RPMI7951 (cell line): ENCODE data around the gene TOR1B. TPM values are rescaled to one million over a fixed set of nuclear protein-coding genes. Genes with fewer than 3 reads are reported as not detected.

Experiments
- DNase-seq: peaks from one replicate; pipeline ENCODE4 v3.0.0-alpha.2; 2012; ENCODE audit warnings: low read depth
- total RNA-seq: library from RNA; depleted of rRNA; stranded (reverse); fragments of >200 nt; shearing (Covaris generic); gene quantifications from 2 replicates; pipeline ENCODE4 v1.2.3, GENCODE V29; 2014; rRNA removed

TOR1B gene
- total RNA-seq, 1 experiment from 2014 or later = 33.2 TPM

DNA sequence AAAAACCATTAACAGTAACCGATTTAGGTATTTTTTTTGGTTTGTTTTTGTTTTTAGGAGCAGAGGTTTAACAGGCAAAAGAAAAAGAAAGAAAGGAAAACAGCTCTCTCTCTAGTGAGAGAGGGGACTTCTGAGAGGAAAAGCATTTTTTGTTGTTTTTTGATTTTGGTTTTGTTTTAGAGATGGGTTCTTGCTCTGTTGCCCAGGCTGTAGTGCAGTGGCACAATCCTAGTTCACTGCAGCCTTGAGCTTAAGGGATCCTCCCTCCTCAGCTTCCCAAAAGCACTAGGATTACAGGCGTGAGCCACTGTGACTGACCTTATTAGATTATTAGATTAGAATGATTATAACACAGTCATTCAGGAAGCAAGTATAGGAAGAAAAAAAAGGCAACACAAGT lies 42.4 kb downstream of the TOR1B start:
- DNase-seq = no peak

DNA sequence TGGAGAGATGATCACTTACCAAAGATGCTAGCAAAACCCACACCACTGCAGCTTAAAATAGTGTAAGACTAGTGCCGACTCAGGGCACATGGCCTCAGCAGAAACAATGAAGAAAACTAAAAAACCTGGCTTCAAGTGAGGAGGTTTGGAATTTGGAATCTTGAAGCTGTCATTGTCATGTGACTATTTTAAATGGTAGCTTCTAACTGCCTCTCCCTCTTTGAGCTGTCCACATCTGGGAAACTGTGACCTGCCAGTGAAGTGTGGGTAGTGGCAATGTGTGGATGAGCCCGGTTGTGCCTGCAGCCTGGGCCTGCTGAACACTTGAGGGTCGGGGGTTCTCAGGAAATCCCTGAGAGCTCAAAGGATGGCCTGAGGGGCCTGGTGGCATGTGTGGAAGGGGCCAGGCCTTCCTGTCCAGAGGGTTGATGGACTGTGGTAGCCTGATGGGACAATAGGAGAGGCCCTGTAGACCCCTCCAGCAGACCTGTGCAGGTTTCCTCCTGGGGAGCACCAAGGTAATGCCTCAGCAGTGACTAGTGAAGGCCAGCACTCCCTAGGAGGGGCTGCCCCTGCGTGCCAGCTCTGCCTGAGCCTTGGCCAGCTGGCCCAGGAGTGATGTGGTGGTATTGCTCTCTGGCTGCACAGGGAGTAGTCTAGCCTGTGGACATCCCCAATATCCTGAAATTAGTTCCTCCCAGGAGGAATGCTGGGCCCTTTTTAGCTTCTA lies 45.9 kb downstream of the TOR1B start:
- no peak for DNase-seq

DNA sequence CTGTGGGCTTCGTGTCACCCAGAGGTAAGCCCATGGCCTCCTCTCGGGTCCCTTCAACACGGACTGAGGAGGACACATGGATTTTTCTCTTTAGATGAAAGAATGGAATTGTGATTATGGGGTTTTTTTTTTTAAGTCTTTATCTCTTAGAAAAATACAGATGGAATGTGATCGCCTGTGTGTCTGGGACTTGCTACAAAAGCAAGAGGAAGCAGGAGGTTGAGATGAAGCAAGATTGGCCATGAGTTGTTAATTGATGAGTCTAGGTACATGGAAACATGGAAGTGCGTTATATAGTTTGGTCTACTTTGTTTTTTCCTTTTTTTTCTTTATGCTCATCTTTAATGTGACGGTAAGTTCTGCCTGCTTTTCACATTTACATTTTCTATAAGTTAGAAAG lies 46.9 kb downstream of the TOR1B start:
- DNase-seq = no peak

DNA sequence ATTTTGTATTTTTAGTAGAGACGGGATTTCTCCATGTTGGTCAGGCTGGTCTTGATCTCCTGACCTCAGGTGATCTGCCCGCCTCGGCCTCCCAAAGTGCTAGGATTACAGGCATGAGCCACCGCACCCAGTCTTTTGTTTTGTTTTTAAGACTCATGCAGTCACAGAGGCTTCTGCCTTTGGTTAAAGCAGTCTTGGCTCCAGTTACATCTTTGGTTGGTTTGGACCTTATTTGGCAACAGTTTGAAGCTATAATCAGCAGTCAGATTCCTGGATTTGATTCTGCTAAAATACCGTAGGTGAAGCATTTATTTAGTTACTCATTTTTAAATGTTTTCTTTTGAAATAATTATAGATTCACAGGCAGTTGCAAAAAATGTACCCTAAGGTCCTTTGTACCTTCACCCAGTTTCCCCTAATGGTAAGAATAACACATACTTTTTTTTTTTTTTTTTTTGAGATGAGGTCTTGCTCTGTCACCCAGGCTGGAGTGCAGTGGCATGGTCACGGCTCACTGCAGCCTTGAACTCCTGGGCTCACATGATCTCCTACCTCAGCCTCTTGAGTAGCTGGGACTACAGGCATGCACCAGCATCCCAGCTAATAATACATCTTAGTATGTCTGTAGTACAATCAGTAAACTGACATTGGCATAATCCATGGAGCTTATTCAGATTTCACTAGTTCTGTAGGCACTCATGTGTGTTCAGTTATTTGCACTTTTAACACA lies 48.0 kb downstream of the TOR1B start:
- DNase-seq = no peak

DNA sequence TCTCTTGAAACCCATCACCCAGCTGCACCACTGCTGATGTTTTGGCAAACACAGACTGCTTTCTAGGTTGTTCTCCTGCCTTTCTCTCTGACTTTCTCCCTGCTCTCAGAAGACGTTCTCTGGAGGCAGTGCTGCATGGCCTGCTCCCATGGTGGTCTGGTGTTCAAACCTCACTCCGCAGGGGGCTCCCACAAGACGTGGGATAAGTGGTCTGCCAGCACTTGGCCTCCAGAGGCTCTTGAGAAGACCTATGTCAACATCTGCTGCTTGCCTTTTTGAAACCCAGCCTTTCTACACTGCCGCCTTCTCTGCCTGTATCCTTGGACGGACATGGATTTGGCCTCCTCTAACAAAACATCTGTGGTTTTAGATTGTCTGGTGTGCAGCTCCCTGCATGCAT lies 48.8 kb downstream of the TOR1B start:
- no peak for DNase-seq

DNA sequence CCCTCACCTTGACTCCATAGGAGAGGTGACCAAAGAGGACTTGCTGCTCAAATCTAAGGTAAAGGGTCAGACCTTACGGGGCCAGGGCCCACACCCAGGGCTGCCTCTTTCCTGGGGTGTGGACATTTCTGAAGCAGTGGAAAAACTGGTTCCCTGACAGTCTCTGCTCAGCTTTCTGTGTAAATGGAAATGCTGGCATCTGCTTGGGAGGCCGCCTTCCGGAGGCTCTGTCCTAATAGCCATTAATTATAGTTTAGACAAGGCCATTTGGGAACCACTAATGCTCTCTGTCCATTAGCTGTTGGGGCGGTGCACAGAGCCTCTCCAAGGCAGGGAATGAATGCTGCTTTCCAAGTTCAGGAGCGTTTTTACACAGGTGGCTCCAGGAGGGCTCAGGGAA lies 49.6 kb downstream of the TOR1B start:
- no peak for DNase-seq

DNA sequence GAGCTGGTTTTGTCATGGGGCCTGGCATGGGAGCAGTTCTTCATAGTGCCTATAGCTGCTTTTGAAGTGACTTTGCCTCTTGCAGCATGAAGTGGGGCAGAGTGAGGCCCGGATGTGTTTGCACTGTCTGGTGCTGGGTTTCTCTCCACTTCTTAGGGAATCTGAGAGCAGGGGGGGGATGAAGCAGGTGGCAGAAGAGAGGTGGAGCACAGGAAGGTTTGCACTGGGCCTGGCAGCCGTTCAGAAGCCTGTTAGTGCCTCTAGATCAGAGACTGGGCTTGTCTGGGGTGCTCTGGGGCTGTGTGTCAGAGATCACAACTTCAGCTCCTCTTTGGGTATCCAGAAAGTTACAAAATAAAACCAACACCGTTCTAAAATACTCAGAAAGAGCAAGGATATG lies 50.6 kb downstream of the TOR1B start:
- no peak for DNase-seq

DNA sequence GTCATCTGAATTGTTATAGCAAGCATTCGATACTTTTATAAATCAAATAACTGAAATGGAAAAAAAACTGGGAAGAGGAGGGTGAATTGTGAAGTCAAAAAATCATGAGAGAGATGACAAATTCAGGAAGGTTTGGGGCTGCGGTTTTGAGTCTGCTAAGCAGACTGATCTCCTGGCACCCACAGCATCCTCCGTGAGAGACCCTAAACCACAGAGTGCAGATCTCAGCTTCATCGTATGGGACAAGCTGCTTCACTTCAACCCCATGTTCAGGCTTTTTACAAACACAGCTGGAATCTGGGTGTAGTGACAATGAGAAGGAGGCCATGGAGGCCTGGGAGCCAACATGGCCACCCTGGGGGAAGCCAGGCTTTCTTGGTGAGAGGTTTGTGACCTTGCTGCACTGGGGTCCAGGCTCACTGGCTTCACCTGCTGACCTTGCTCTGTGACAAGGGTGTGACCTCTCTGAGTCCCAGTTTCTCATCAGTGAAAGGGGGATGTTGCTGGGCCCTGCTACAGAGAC lies 51.7 kb downstream of the TOR1B start:
- no peak for DNase-seq

DNA sequence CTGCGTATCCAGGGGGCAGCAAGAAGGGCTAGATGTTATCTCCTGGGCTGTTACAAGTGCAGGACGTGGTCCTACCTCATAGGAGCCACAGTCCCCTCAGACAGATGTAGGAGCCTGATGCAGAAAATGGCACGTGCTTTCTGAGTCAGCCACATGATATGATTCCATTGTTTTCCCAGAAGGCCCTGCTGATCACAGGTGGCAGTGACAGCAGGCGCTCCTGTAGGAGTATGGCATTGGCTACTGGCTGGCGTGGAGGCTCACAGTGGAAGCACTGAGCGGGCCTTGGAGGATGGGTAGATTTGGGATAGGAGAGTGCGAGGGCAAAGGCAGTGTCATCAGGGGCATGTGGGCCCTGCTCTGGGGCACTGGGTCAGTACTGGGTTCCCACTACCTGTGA lies 54.2 kb downstream of the TOR1B start:
- DNase-seq = no peak

DNA sequence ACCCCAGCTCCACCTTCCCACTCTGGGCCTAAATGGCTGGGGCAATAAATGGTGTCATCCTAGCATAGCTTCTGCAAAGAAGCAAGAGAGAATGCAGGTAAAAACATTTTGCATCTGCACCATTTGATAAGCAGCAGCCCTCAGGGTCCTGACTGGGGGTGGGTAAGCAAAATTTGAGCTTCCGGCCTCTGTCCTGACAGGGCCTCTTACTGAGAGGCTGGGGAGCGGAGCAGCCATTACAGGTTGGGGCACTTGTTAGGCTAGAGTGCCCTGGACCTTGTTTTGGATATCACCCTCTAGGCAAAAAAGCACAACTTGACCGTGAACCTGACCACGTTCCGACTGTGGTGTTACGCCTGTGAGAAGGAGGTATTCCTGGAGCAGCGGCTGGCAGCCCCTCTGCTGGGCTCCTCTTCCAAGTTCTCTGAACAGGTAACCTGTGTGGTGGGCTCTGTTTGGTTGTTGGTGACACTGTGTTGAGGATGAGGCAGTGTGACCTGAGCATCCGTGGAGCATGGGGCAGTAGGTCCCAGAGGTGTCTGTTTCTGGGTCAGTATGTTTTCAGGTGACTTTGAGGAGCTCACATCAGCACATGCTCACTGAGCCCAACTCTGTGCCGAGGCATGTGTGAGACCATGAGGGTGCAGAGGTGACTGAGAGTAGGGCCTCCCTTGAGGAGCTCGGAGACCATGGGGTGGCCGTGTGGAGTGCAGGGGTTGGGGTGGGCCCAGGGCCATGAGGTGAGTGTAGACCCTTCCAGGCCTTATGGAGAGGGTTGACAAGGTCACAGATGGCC lies 55.4 kb downstream of the TOR1B start:
- no peak for DNase-seq

Other genes with a start within 250 kb of the TOR1B start
- not detected in 2 replicates for gene C9orf50, start 182.1 kb upstream of the TOR1B start, total RNA-seq
- 39.2 and 40.6 TPM in 2 replicates for gene NTMT1, start 177.0 kb upstream of the TOR1B start, total RNA-seq
- gene ASB6, start 161.0 kb upstream of the TOR1B start, total RNA-seq = 10.3 and 12.2 TPM in 2 replicates
- not detected in 2 replicates for gene PRRX2, start 137.5 kb upstream of the TOR1B start, total RNA-seq
- 0.59 and 0.96 TPM in 2 replicates for gene PTGES, start 50.1 kb upstream of the TOR1B start, total RNA-seq
- 34.0 and 35.9 TPM in 2 replicates for gene TOR1A, start 21.0 kb downstream of the TOR1B start, total RNA-seq
- 44.1 and 50.6 TPM in 2 replicates for gene C9orf78, start 32.1 kb downstream of the TOR1B start, total RNA-seq
- gene USP20, start 32.3 kb downstream of the TOR1B start, total RNA-seq = 7.3 and 9.1 TPM in 2 replicates
- gene FNBP1, start 240.0 kb downstream of the TOR1B start, total RNA-seq = 12.7 and 20.1 TPM in 2 replicates